HL-60 (cell line): ENCODE data around the gene ZNF555.

Experiments used
- CTCF ChIP-seq: IDR thresholded peaks from one replicate; pipeline ENCODE4 v1.5.1; 2011; ENCODE audit warnings: low read length, control low read depth, inconsistent platforms; ENCODE audit not compliant: insufficient read depth
- POLR2AphosphoS5 ChIP-seq: IDR thresholded peaks from 2 replicates; pipeline ENCODE4 v1.6.1; 2012; ENCODE audit warnings: low read depth

- no peak for TF ChIP-seq CTCF
- TF ChIP-seq POLR2AphosphoS5, result no peak
Observed at GRCh38 chr19:2867025-2867991, 26.0 kb downstream of the ZNF555 start, which contains the start of gene ZNF556.
